Uterus (tissue), 2 donors: ENCODE results near the gene RPGR.

Experiments
- POLR2A ChIP-seq, 2 donors: fragments of 450-650 bp; IDR thresholded peaks; one replicate each; pipeline ENCODE4 v1.6.1; 2016; ENCODE audit warnings: antibody characterized with exemption in 2 of 2, mild to moderate bottlenecking in 1 of 2, moderate library complexity in 1 of 2
- TF ChIP-seq, protein P1 (sequence below), 4 experiments: fragments of 200-600 bp in 2 of 4; fragments of 450-650 bp in 2 of 4; sonication (generic) in 2 of 4; IDR thresholded peaks; one replicate each; pipeline ENCODE4 v1.5.1; 2016 to 2019; ENCODE audit warnings: antibody characterized with exemption in 4 of 4, mild to moderate bottlenecking in 2 of 4, moderate library complexity in 1 of 4

DNA sequence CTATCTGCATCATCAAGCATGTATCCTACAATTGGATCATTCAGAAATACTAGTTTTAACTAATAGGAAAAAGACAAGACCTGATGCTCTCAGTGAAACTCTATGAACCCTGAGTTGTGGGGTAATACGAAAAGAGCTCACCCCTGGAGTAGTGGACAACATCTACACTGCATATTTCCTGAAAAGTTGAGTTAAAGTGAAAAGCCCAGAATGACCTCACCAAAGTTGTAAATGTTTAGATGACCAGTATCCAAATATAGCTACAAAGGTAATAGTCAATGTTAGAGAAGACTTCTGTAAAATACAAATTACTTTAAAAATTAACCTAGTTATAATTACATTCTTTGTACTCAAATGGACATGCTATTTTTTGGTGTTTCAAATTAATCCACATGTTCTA is 53.9 kb downstream of the RPGR start:
- TF ChIP-seq, protein P1, sequence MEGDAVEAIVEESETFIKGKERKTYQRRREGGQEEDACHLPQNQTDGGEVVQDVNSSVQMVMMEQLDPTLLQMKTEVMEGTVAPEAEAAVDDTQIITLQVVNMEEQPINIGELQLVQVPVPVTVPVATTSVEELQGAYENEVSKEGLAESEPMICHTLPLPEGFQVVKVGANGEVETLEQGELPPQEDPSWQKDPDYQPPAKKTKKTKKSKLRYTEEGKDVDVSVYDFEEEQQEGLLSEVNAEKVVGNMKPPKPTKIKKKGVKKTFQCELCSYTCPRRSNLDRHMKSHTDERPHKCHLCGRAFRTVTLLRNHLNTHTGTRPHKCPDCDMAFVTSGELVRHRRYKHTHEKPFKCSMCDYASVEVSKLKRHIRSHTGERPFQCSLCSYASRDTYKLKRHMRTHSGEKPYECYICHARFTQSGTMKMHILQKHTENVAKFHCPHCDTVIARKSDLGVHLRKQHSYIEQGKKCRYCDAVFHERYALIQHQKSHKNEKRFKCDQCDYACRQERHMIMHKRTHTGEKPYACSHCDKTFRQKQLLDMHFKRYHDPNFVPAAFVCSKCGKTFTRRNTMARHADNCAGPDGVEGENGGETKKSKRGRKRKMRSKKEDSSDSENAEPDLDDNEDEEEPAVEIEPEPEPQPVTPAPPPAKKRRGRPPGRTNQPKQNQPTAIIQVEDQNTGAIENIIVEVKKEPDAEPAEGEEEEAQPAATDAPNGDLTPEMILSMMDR (IDR thresholded peaks at IDR 0.05), result no peak
- no peak for TF ChIP-seq POLR2A (IDR thresholded peaks at IDR 0.05)
